ENCODE data around the gene ALG2.

- TF ChIP-seq, protein P1, sequence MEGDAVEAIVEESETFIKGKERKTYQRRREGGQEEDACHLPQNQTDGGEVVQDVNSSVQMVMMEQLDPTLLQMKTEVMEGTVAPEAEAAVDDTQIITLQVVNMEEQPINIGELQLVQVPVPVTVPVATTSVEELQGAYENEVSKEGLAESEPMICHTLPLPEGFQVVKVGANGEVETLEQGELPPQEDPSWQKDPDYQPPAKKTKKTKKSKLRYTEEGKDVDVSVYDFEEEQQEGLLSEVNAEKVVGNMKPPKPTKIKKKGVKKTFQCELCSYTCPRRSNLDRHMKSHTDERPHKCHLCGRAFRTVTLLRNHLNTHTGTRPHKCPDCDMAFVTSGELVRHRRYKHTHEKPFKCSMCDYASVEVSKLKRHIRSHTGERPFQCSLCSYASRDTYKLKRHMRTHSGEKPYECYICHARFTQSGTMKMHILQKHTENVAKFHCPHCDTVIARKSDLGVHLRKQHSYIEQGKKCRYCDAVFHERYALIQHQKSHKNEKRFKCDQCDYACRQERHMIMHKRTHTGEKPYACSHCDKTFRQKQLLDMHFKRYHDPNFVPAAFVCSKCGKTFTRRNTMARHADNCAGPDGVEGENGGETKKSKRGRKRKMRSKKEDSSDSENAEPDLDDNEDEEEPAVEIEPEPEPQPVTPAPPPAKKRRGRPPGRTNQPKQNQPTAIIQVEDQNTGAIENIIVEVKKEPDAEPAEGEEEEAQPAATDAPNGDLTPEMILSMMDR (IDR thresholded peaks at IDR 0.05; ENCODE audit: poor library complexity, severe bottlenecking), result peak; percentile 99
- TF ChIP-seq EP300 (conservative IDR thresholded peaks at IDR 0.05; ENCODE audit: poor library complexity, severe bottlenecking) (peak; percentile 63), POLR2AphosphoS5 (IDR thresholded peaks at IDR 0.05) (peak; percentile 43), RAD21 (conservative IDR thresholded peaks at IDR 0.05) (peak; percentile 98), EZH2 (IDR thresholded peaks at IDR 0.05; ENCODE audit: borderline replicate concordance, insufficient read depth, low read length, poor library complexity, severe bottlenecking) (no peak), SMC3 (conservative IDR thresholded peaks at IDR 0.05; ENCODE audit: poor library complexity) (peak; percentile 95), TAF1 (IDR thresholded peaks at IDR 0.05; ENCODE audit: low read depth) (no peak), MXI1 (conservative IDR thresholded peaks at IDR 0.05; ENCODE audit: poor library complexity, severe bottlenecking) (no peak)
- TF ChIP-seq, protein P2, sequence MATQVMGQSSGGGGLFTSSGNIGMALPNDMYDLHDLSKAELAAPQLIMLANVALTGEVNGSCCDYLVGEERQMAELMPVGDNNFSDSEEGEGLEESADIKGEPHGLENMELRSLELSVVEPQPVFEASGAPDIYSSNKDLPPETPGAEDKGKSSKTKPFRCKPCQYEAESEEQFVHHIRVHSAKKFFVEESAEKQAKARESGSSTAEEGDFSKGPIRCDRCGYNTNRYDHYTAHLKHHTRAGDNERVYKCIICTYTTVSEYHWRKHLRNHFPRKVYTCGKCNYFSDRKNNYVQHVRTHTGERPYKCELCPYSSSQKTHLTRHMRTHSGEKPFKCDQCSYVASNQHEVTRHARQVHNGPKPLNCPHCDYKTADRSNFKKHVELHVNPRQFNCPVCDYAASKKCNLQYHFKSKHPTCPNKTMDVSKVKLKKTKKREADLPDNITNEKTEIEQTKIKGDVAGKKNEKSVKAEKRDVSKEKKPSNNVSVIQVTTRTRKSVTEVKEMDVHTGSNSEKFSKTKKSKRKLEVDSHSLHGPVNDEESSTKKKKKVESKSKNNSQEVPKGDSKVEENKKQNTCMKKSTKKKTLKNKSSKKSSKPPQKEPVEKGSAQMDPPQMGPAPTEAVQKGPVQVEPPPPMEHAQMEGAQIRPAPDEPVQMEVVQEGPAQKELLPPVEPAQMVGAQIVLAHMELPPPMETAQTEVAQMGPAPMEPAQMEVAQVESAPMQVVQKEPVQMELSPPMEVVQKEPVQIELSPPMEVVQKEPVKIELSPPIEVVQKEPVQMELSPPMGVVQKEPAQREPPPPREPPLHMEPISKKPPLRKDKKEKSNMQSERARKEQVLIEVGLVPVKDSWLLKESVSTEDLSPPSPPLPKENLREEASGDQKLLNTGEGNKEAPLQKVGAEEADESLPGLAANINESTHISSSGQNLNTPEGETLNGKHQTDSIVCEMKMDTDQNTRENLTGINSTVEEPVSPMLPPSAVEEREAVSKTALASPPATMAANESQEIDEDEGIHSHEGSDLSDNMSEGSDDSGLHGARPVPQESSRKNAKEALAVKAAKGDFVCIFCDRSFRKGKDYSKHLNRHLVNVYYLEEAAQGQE (IDR thresholded peaks at IDR 0.05; ENCODE audit: borderline replicate concordance), result peak; percentile 58
Measured at GRCh38 chr9:99184475-99185347, 37.0 kb downstream of the ALG2 start.
